Hematopoietic multipotent progenitor cell treated with erythropoietin and hydrocortisone succinate and interleukin-3 and kit ligand, for 4 days (in vitro differentiated cells): Measurements from ENCODE around the gene RASSF7.
"Not testable (repeated sequence)": the region's sequence is repeated elsewhere in the genome, so short reads cannot be mapped to it uniquely, and the experiment has no call there.

Source experiments
- DNase-seq: peaks from one replicate; pipeline ENCODE4 v3.0.0-alpha.2; 2015

RASSF7 gene

DNA sequence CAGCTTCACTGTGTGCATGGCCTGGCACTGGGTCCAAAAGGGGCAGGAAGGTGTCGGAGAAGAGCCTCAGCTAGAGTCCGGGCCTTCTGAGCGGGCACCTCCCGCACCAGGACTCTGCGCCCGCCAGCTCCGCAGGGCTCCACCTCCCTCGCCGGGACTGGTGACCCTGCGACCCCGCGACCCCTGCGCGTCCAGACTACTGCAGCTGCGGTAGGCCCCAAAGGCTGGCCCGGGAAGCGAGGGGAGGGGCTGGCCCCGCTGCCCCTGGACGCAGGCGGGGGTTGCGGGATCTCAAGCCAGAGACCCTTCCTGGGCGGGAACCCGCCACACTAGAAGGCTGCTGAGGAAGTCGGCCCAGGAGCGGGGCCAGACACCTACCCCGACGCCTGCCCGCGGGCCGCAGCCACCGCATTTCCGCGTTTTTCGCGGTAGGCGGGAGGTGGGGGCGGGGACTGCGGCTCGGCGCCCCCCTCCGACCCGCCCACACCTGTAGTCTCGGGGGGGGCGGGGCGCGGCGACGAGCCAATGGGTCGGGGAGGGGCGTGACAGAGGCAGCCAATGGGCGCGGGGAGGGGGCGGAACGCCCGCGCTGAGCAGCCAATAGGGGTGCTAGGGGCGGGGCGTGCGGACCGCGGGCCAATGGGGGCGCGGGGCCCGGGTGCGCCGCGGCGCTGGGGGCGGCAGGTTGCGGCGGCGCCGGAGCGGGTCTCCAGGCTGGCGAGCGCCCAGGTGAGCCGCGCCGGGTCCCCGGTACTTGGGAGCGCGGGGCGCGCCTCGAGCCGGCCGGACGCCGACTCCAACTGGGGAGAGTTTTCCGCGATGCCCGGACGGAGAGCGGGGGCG, at the start of gene RASSF7, which contains the start of gene LMNTD2:
Gene RASSF7 (plus strand): TSS at position 666 of the 843 bp plus-strand sequence. CDS start 799 bp downstream, outside the sequence.
Gene LMNTD2 (minus strand): TSS at position 434 of the 843 bp plus-strand sequence. CDS start 22 bp downstream, at position 412.
- peak; percentile 95 for DNase-seq

DNA sequence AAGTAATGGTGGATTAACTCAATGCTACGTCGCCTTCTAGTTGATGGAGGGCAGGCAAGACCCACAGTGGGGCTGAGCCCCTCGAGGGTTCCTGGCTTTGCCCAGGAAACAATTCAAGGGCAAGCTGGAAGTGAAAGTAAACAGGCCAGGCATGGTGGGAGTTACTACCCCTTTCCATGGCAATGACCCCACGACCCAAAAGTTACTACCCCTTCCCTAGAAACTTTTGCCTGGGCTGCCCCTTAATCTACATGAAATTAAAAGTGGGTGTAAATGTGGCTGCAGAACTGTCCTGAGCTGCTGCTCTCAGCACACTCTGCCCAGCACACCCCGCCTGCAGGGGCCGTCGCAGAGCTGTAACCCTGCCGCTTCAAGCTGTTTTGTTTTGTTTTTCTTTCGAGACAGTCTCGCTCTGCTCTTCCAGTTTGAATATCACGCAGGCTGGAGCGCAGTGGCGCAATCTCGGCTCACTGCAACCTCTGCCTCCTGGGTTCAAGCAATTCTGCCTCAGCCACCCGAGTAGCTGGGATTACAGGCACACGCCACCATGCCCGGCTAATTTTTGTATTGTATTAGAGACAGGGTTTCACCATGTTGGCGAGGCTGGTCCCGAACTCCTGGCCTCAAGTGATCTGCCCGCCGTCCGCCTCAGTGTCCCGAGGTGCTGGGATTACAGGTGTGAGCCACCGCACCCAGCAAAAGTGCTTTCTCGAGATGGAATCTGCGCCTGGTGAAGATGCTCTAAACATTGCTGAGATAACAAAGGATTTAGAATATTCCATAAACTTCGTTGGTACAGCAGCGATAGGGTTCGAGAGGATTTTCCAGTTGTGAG, 47.8 kb upstream of the RASSF7 start:
- no peak for DNase-seq

GRCh38 chr11:514606-515005, 46.2 kb upstream of the RASSF7 start:
- no peak for DNase-seq

GRCh38 chr11:515131-515530, 45.6 kb upstream of the RASSF7 start:
- no peak for DNase-seq

GRCh38 chr11:516400-516799, 44.4 kb upstream of the RASSF7 start:
- no peak for DNase-seq

DNA sequence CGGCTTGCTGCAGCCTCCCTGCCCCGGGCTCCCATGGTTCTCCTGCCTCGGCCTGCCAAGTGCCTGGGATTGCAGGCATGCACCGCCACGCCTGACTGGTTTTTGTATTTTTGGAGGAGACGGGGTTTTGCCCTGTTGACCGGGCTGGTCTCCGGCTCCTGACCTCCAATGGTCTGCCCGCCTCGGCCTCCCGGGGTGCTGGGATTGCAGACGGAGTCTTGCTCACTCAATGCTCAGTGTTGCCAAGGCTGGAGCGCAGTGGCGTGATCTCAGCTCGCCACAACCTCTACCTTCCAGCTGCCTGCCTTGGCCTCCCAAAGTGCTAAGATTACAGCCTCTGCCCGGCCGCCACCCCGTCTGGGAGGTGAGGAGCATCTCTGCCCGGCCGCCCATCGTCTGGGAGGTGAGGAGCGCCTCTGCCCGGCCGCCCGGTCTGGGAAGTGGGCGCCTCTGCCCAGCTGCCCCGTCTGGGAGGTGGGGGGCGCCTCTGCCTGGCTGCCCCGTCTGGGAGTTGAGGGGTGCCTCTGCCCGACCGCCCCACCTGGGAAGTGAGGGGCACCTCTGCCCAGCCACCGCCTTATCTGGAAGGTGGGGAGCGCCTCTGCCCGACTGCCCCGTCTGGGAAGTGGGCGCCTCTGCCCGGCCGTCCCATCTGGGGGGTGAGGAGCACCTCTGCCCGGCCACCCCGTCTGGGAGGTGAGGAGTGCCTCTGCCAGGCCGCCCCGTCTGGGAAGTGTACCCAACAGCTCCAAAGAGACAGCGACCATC, 43.7 kb upstream of the RASSF7 start:
- DNase-seq, result not testable (repeated sequence)

GRCh38 chr11:518463-519202, 42.1 kb upstream of the RASSF7 start:
- peak; percentile 95 for DNase-seq

GRCh38 chr11:520428-521176, 40.2 kb upstream of the RASSF7 start:
- peak; percentile 31 for DNase-seq

DNA sequence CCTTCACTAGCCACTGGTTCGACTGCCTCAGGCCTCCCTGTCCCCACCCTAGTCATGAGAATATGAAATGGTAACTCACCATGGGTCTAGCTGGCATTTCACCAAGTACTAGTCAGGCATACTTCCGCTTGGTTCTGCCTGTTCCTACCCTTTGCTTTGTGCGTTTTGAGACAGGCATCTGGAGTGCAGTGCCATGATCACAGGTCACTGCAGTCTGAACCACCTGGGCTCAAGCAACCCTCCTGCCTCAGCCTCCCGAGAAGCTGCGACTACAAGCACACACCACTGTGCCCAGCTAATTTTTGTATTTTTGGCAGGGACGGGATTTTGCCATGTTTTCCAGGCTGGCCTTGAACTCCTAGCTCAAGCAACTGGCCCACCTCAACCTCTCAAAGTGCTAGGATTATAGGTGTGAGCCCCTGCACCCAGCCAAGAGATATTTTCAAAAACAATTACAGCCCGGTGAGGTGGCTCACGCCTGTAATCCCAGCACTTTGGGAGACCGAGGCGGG, 39.5 kb upstream of the RASSF7 start:
- no peak for DNase-seq

- no peak for DNase-seq
Observed at GRCh38 chr11:526192-526591, 34.6 kb upstream of the RASSF7 start.

DNA sequence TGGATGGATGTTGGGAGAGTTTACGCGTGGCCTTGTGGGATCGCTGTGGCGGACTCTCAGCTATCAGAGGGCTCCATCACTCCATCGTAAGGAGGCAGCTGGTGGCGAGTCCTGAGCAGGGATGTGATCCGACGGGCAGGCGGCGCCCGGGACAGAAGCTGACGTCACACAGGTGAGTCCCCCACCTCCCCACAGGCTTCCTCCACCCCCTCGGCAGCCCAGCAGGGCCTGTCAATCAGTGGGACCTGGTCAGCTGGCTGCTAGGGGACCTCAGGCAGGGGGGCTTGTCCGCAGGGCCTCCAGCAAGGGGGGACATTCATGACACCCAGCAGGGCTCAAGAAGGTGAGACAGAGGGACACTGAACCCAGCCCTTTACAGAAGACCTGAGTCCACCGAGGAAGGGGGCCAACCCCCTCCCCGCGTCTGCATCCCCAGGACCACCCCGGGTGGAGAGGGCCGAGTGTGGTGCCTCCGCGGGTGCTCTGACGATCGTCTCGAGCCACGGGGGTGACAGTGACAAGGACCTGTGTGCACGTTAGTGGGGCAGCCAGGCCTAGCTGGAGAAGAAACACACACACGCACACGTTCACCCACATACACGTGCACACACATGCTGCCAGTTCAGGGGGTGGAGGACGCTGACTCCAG, 32.5 kb upstream of the RASSF7 start:
- DNase-seq, result no peak

- DNase-seq, result no peak
Observed at GRCh38 chr11:528815-529727, 31.7 kb upstream of the RASSF7 start.

DNA sequence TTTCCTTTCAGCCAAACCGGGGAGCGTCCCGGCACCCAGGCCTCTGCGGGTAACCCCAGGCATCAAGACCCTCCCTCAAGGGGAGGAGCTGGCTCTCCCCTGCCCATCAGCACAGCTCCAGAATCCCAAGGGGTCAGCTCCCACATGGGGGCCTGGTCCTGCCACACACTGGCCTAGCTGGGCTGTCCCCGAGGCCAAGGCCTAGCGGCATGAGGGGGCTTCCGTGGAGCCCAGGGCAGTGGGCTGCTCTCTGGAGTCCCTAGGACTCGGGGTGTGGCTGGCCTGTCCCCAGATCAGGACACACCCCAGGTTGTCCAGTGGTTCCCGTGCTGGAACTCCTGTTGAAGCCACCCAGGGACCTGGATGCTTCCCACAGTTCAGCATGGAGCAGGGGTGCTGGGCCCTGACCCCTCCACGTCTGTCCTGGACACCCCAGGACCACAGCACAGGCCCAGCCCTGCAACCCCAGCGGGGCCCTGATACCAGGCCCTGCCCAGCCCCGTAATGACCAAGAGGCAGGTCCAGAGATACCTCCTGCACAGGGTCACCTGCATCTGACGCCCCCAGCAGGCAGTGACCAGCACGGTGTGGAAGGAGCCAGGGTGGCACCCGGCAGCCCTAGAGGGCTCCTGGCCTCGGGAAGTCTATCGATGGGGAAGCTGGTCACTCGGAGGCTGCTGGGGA, 30.9 kb upstream of the RASSF7 start:
- no peak for DNase-seq

DNA sequence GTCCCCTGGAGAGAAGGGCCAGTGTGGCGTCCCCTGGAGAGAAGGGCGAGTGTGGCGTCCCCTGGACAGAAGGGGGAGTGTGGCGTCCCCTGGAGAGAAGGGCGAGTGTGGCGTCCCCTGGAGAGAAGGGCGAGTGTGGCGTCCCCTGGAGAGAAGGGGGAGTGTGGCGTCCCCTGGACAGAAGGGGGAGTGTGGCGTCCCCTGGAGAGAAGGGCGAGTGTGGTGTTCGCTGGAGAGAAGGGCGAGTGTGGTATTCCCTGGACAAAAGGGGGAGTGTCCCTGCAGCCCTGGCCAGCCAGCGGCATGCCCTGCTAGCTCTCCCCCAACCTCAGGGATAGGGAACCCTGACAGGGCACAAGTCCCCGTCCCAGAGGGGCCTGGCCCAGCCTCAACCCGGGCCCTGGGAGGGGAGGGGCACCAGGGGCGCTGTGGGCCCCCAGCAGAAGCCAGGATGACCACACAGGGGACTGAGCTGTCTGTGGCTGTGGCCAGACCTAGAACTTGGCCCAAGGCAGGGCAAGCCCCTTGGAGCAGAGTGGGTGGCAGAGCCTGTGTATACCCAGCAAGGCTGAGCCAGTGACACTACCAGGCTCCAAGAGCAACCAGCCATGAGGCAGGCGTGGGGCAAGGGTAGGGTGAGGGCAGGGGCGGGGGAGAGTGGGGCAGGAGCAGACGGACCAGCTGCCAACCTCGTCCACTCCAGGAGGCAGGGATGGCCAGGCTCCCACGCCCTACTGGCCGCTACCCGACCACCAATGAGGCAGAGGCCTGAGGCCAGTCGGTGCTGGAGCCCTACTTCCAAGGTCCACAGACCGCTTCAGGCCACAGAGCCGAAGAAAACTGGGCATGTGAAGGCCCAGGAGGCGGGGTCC, 29.6 kb upstream of the RASSF7 start:
- DNase-seq, result no peak

DNA sequence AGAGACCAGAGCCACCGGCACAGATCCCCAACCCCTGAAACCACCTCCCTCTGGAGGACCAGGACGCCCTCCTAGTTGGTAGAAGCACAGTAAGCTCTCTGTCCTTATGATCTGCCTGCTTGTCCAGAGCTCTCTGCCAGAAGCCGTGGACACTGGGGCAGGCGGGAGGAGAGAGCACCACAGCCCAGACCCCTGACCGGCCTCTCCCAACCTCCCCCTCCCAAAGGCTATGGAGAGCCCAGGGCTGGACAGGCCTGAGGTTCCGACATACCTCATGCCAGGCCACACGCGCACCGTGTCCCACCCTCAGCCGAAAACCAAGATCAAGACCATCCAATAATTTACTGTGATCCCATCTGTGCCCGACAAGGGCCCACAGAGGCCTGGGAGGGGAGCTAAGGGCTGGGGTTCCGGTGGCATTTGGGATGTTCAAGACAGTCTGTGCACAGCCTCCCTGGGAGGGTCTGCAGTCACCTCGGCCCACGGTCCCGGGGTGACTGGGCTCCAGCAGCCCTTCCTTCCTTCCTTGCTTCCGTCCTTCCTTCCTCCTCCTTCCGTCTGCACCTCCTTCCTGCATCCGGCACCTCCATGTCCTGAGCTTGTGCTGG, 28.7 kb upstream of the RASSF7 start:
- DNase-seq, result no peak

GRCh38 chr11:532527-532985, 28.2 kb upstream of the RASSF7 start:
- DNase-seq, result no peak

DNA sequence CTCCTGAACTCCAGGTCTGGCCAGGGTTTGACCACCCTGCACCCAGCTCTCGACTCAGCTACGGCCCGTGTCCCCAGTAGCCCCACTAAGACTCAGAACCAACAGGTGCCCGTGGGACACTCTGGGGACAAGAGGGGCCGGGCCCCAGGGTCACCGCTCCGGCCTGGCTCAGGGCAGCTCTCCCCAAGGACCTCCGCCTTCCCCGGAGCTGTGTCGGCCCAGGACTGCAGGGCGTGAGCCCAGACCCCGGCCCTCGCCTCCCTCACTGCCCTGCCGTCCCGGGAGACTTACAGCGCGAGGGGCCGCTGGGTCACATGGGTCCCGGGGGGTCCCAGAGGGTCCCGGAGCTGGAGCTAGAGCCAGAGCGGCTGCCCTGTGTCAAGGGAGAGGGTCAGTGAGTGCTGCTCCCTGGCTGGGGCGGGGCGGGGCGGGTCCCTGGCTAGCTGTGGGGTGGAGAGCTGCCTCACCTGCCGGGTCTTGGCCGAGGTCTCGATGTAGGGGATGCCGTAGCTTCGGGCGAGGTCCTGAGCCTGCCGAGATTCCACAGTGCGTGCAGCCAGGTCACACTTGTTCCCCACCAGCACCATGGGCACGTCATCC, 27.7 kb upstream of the RASSF7 start:
- no peak for DNase-seq
